GM18505 (cell line): ENCODE measurements around the gene POLR2L.

ENCODE experiments used
- ATAC-seq: cut with Tn5 transposase; IDR thresholded peaks from one replicate; pipeline ENCODE4 v1.9.1; 2021; ENCODE audit not compliant: unreplicated experiment
- POLR2A ChIP-seq: IDR thresholded peaks from 4 replicates; pipeline ENCODE4 v1.6.1; 2011; ENCODE audit warnings: borderline replicate concordance; ENCODE audit not compliant: insufficient read depth, insufficient read length; ENCODE audit errors: extremely low read depth

POLR2L gene

DNA sequence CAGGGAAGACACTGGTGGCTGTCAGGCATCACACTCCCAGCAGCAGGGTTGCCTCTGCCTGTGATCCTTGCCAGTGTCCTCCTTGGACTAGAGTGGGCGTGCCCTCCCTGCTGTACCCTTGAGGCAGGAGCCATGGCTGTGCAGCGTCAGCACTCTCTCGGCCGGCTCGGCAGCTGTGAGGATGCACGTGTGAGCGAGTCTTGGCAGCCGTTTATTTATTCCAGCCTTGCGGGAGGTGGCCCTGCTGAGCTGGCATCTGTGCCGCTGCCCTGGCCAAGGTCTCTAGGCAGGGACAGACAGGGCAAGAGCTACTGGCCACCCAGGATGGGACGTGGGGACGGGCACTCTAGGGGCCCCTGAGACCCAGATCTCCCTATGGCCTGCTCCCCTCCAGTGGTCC, 34.2 kb upstream of the POLR2L start:
- no peak for ATAC-seq
- TF ChIP-seq POLR2A = no peak

DNA sequence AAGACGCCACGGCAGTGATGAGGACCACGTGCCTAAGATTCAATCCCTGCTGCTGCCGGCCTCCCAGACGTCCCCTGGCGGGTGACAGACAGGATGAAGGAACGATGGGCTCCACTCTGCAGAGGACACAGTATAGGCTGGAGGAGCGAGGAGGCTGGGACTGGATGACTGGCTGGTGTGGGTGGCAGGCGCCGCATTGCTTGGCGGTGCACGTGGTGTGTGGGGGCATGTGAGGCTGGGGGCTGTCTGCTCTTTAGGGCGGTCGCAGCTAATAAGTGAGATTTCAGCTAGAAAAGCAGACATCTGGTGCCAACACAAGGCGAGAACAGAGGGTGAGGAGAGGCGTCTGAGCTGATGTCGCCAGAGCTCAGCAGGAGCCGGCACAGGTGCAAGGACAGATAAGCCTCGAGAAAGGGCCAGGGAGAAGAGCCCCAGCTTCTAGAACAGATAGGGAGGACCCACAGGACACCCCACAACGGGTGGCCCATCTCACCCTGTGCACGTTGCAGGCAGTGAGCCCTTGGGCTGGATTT, 33.5 kb upstream of the POLR2L start:
- no peak for TF ChIP-seq POLR2A
- ATAC-seq = no peak

DNA sequence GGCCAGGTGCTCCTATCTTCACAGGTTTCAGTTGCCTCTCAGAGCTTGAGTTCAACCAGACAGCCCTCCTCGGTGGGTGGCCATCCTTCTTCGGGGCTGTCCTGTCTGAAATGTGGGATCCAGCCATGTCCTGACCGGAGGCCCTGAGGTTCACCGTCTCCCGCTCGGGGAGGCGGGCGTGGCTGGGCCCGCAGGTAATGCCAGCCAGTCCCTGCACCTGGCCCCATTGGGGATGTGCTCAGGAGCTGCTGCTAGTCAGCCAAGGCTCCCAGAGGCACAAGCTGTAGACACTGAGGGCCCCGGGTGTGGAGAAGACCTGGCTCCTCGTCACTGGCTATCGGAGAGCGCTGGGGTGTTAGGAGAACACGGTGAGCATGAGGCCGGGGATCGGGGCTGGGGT, 32.9 kb upstream of the POLR2L start:
- no peak for TF ChIP-seq POLR2A
- no peak for ATAC-seq

DNA sequence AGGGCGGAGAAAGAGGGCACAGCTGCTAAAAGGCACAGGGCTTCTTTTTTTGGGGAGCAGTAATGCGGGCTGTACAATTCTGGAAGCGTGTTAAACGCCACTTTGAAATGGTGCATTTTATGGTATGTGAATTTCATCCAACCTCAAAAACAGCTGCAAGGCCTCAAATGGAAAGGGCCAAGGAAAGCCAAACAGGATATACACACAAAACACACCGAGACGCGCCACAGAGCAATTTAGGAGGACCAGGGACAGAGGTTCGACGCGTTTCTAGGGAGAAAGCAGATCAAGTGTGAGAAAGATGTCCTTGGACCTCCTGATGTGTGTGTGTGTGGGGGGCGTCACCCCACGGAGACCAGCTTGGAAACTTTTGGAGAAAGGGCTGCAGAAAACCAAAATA, 31.4 kb upstream of the POLR2L start:
- no peak for TF ChIP-seq POLR2A
- no peak for ATAC-seq

DNA sequence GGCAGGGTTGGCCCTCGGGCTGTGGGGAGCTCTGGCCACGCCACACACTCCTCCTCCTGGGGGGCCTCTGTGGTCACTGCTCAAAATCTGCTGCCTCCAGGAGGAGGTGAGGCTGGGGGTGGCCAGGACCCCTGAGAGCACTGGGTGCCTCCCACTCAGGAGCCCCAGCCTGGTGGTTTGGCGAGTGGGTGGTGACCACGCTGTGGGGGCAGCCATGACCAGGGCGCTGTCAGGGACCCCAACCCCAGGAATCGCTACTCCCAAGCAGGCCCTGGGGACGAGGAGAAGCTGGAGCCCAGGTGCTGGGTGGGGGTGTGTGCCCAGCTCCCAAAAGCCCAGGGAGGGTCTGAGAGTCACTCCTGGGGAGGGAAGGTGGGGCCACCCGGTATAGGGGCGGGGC, 30.5 kb upstream of the POLR2L start:
- ATAC-seq = no peak
- no peak for TF ChIP-seq POLR2A

DNA sequence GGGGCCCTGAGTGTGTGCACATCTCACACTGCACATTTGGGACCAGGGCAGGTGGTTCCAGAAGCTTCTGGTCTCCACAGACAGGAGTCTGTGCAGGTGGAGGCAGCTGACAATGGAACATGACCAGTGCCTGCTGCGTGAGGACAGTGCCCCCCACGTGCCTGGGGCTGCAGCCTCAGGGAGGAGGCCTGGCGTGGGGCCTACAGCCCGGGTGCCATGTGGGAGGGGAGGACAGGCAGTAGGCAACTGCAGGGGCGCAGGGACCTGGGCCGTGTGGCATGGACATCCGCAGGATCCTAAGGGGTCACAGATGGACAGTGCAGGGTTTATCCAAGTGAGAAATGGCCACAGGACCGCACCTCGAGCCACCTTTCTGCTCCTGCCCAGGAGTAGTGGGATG, 29.1 kb upstream of the POLR2L start:
- no peak for ATAC-seq
- TF ChIP-seq POLR2A = no peak

DNA sequence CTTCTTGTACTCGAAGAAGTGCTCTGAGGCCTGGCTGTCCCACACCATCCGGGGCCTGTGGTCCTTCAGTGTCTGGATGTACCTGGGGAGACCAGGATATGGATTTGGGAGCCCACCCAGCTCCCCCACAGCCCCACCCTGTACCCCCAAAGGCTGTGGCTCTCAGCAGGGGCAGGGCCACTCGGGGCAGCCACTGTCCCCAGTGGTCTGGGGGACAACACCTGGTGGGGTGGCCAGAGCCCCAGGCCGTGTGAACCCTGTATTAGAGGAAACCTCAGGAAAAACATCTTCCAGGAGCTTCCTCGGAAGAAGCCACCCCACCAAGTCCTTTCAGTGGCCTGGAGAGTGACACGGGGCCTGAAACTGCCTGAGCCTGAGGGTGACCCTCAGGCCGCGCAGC, 28.1 kb upstream of the POLR2L start:
- ATAC-seq = no peak
- TF ChIP-seq POLR2A = no peak

DNA sequence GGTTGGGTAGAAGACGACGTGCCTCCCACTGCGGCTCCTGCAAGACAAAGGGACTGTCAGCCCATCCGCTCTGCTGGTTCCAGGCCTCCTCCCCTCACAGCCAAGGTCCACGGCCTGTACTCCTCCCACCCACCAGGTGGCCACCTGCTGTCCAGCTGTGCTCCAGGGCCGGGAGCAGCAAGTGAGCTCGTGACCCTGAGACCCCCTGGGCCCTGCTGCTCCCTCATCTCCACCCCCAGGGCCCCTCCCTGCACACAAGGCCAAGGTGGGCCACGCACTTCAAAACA, 27.7 kb upstream of the POLR2L start:
- ATAC-seq = no peak

DNA sequence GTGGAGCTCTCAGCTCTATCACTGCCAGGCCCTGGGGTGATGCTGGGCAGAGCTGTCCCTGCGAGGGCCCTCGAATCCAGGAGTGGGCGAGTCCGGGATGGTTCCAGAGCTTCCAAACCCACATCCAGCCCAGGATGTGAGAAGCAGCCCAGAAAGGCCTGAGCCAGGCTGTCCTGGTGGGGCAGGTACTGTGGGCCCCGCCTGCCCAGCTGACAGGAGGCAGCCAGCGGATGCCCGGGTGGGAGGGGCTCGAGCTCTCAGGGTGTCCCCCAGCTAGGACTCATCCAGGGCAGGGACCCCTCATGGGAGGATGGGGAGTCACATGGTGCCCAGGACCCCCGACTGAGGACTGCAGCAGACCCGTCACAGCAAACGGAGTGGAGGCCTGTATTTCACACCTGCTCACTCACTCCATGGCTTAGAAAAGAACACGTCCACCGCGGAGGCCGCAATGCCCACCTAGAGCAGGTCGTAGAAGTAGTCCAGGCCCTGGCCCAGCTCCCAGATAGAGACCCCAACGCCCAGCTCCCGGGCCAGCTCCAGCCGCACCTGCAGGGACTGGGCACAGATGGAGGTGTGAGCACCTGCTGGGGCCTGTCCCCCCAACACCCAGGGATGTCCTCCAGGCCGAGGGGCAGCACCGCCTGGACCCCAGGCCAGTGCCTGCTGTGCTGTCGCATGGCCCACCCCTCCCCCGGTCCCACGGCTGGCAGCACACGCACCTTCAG, 27.2 kb upstream of the POLR2L start:
- no peak for TF ChIP-seq POLR2A

More for the DNA sequence above, 27.7 kb upstream of the POLR2L start:
- no peak for TF ChIP-seq POLR2A

DNA sequence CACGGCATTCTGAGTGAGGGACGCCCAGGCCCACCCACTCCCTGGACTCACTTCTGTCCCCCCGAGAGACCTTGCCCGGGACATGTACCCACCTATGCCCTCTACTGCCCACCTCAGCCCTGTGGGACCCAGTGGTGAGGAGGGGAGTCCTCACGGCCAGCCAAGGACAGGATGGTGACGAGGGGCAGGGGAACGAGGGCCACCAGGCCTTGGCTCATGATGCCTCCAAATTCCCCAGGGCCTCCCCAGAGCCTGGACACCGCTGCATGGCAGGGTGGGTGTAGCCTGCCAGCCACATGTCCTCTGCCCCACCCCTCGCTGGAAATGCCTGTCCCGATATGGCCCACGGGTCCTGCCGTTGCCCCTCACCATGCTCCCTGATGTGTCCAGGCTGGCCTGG, 26.5 kb upstream of the POLR2L start:
- no peak for ATAC-seq

More for the DNA sequence above, 27.2 kb upstream of the POLR2L start:
- no peak for ATAC-seq

DNA sequence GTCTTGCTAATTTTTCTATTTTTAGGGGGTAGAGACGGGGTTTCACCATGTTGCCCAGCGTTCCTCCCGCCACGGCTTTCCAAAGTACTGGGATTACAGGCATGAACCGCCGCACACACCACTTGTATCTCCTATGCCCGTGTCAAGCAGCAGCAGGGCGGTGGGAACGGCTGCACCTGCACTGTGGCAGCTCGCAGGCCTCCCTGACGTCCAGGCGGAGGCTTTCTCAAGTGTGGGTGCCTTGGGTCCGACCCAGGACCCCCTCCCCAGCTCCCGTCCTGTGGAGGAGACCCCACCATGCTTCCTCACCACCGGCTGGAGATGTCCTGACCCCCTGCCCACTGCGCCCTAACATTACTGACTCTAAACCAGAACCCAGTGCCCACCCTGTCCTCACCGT, 26.1 kb upstream of the POLR2L start:
- no peak for ATAC-seq
- TF ChIP-seq POLR2A = no peak

More for the DNA sequence above, 26.5 kb upstream of the POLR2L start:
- no peak for TF ChIP-seq POLR2A

DNA sequence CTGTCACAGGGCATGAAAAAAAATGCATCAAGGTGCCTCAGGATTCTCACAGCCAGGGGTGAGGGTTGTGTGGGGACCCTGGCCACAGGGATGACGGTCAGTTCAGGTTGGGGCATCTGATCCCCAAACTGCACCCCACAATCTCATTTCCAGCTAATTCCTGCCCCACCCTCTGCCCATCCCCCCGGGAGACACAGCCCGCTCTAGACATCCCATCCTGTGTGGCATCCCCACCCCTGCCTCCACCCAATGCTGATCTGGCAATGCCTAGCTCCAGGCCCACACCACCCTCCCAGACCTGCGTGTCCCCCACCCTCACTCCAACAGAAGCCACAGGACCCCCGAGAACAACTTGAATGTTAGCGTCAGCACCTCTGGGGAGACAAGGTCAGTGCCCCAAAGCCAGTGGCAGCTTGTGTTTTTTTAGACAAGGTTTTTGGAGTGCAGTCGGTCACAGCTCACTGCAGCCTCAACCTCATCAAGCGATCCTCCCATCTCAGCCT, 25.6 kb upstream of the POLR2L start:
- no peak for TF ChIP-seq POLR2A
- no peak for ATAC-seq

DNA sequence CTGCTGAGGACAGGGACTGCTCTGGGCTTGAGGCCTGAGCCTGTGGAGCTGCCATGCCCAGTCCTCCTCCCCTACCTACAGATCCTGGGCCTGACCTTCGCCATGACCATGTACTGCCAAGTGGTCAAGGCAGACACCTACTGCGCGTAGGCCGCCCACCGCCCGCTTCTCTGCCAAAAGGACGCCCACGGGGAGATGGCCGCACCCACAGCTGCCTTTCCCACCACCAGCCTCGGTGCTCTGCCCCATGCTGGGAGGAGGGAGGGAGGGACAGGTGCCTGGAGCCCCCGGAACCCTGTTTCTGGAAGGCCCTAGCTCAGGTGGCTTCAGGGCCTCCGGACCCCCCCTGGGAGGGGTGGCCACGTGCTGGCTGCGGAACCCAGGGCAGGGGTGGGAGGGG, 24.2 kb upstream of the POLR2L start:
- ATAC-seq = no peak
- no peak for TF ChIP-seq POLR2A

DNA sequence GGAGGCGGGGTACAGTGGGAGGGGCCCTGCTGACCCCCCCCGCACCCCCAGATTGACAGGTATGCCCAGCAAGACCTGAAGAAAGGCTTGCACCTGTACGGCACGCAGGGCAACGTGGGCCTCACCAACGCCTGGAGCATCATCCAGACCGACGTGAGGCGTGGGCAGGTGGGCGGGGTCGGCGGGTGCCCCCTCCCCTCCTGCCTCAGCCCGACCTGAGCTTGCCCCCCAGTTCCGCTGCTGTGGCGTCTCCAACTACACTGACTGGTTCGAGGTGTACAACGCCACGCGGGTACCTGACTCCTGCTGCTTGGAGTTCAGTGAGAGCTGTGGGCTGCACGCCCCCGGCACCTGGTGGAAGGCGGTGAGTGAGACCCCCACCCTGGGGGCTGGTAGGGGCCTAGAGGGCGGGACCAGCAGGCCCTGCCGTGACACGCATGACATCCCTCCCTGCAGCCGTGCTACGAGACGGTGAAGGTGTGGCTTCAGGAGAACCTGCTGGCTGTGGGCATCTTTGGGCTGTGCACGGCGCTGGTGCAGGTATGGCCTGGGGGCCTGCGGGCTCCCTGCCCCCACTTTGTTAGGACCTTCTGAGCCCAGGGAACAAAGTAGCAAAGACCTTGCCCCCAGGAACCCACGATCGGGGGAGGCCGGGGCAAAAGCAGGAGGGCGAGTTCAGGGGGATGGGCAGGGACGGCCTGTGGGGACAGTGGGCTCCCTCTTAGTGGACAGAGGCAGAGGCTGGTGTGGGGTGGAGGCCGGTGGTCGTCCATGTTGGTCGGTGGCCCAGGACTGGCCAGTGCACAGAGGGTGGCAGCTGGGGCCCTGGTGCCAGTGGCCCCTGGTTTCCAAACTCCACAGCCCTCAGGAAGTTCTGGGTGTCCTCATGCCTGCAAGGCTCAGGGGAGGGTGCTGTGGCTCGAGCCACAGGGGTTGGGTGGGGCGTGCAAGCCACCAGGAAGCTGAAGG, 23.4 kb upstream of the POLR2L start:
- TF ChIP-seq POLR2A = peak; percentile 8

DNA sequence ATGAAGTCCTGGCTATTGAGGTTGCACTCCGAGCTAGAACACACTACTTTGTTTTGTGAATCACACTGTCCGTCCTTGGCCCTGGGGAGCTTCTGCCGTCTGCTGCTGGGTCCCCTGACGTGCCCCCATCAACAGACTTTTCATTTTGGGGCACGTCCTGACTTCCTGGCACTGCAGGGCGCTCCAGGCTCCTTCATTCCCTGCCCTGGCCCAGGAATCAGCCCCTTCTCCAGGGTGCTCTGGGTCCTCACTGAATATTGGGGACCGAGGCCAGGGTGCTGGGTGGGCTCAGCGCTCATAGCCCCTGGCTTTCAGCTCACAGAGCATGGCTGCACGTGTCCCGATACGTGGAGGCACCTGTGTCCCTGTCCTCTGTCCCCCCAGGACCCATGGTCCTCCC, 22.6 kb upstream of the POLR2L start:
- no peak for ATAC-seq
- TF ChIP-seq POLR2A = no peak

More for the DNA sequence above, 23.4 kb upstream of the POLR2L start:
- no peak for ATAC-seq
